ENCODE measurements around the gene LRRC7.
"Not testable (repeated sequence)": the region's sequence is repeated elsewhere in the genome, so short reads cannot be mapped to it uniquely, and the experiment has no call there.

LRRC7 gene

GRCh38 chr1:69711190-69711930 lies 143.6 kb downstream of the LRRC7 start:
- H3K27ac ChIP-seq = no peak overlapping the region
- no peak for TF ChIP-seq CTCF (conservative IDR thresholded peaks at IDR 0.05)
- no peak for TF ChIP-seq ZFX (IDR thresholded peaks at IDR 0.05)

GRCh38 chr1:69717834-69718233 lies 150.1 kb downstream of the LRRC7 start:
- H3K27ac ChIP-seq = not testable (repeated sequence)

GRCh38 chr1:69728206-69728605 lies 160.5 kb downstream of the LRRC7 start:
- TF ChIP-seq ZFX (IDR thresholded peaks at IDR 0.05) (no peak), CTCF (conservative IDR thresholded peaks at IDR 0.05) (no peak)
- H3K27ac ChIP-seq = no peak overlapping the region

- TF ChIP-seq CTCF (conservative IDR thresholded peaks at IDR 0.05) (no peak), ZFX (IDR thresholded peaks at IDR 0.05) (no peak)
- H3K27ac ChIP-seq = no peak overlapping the region
Observed at GRCh38 chr1:69733061-69733460, 165.3 kb downstream of the LRRC7 start.

- H3K27ac ChIP-seq = no peak overlapping the region
- peak; percentile 88 for TF ChIP-seq CTCF (conservative IDR thresholded peaks at IDR 0.05)
- TF ChIP-seq ZFX (IDR thresholded peaks at IDR 0.05) = no peak
Observed at GRCh38 chr1:69737527-69738185, 169.9 kb downstream of the LRRC7 start.

GRCh38 chr1:69738458-69739250 lies 170.9 kb downstream of the LRRC7 start:
- H3K27ac ChIP-seq = no peak overlapping the region
- TF ChIP-seq ZFX (IDR thresholded peaks at IDR 0.05) (no peak), CTCF (conservative IDR thresholded peaks at IDR 0.05) (no peak)

GRCh38 chr1:69739251-69739605 lies 171.5 kb downstream of the LRRC7 start:
- H3K27ac ChIP-seq = no peak overlapping the region
- TF ChIP-seq ZFX (IDR thresholded peaks at IDR 0.05) (no peak), CTCF (conservative IDR thresholded peaks at IDR 0.05) (no peak)

Data from C4-2B (cell line).